SU-DHL-6 (cell line): Measurements from ENCODE around the gene HOXD3.

ENCODE experiments used
- EZH2phosphoT487 ChIP-seq: fragments of 200-600 bp; sonication (generic), shearing (Covaris generic); conservative IDR thresholded peaks from 2 replicates; pipeline ENCODE4 v1.6.1; 2018; ENCODE audit warnings: mild to moderate bottlenecking, antibody characterized with exemption, low read length, moderate library complexity, mixed read lengths
- TF ChIP-seq, protein P1 (sequence below): fragments of 200-600 bp; sonication (generic); IDR thresholded peaks from one replicate; pipeline ENCODE4 v1.5.1; 2017; ENCODE audit warnings: antibody characterized with exemption, mild to moderate bottlenecking, low read length, moderate library complexity; ENCODE audit not compliant: insufficient read depth, poor library complexity, severe bottlenecking

DNA sequence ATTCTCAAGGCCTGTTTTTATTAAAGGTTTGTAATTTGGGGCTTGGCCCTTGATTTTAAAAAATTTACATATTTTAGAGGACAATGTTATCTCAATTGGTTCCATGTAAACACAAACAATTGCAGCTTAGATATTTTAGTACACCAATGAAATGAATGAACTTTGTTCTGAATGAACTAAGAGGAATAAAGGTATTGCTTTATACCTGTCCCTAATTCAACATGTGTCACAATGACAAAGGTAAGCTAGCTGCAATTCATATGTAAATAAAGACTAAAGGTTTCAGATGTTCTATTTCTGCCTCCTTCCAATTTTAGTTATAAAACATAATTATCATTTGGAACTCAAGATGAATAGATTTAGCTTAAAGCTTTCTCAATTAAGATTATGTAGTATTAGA is 42.8 kb downstream of the HOXD3 start:
- TF ChIP-seq, protein P1, sequence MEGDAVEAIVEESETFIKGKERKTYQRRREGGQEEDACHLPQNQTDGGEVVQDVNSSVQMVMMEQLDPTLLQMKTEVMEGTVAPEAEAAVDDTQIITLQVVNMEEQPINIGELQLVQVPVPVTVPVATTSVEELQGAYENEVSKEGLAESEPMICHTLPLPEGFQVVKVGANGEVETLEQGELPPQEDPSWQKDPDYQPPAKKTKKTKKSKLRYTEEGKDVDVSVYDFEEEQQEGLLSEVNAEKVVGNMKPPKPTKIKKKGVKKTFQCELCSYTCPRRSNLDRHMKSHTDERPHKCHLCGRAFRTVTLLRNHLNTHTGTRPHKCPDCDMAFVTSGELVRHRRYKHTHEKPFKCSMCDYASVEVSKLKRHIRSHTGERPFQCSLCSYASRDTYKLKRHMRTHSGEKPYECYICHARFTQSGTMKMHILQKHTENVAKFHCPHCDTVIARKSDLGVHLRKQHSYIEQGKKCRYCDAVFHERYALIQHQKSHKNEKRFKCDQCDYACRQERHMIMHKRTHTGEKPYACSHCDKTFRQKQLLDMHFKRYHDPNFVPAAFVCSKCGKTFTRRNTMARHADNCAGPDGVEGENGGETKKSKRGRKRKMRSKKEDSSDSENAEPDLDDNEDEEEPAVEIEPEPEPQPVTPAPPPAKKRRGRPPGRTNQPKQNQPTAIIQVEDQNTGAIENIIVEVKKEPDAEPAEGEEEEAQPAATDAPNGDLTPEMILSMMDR = no peak
- no peak for TF ChIP-seq EZH2phosphoT487
